Body of pancreas (tissue), 4 donors: ENCODE results near the gene LRRC4. TPM values are rescaled to one million over a fixed set of nuclear protein-coding genes. Genes with fewer than 3 reads are reported as not detected.

Experiments used
- ATAC-seq: fragments of 150-250 bp; one replicate; pipeline ENCODE4 v1.9.1; 2016
- DNase-seq, 4 donors: peaks; one replicate each; pipeline ENCODE4 v3.0.0-alpha.2; 2019
- H3K27ac ChIP-seq, 4 donors: fragments of 200-600 bp; sonication (generic); 1 replicate in 3 of 4; 2 replicates in 1 of 4; pipeline versions ENCODE4 v1.5.1 to v1.6.1; 2016 to 2019; ENCODE audit warnings: mild to moderate bottlenecking in 1 of 4, mixed read lengths in 1 of 4, moderate library complexity in 1 of 4
- H3K27me3 ChIP-seq, 2 donors: fragments of 200-600 bp; sonication (generic); one replicate each; pipeline ENCODE4 v1.6.0; 2016; ENCODE audit warnings: mild to moderate bottlenecking in 1 of 2
- H3K36me3 ChIP-seq, 2 donors: fragments of 200-600 bp; sonication (generic); replicated peaks in 1 of 2; 2 replicates each; pipeline ENCODE4 v1.5.1; 2016; ENCODE audit warnings: low read depth in 2 of 2; ENCODE audit not compliant: insufficient read depth in 1 of 2
- H3K4me1 ChIP-seq: fragments of 200-600 bp; sonication (generic); one replicate; pipeline ENCODE4 v1.6.0; 2016
- H3K4me3 ChIP-seq, 2 donors: fragments of 200-600 bp; sonication (generic); 1 replicate in 1 of 2; 2 replicates in 1 of 2; pipeline ENCODE4 v1.5.1; 2016 to 2019
- H3K9me3 ChIP-seq, 3 donors: fragments of 200-600 bp; sonication (generic); 1 replicate in 2 of 3; 2 replicates in 1 of 3; pipeline ENCODE4 v1.5.1; 2016
- CTCF ChIP-seq, 7 experiments: fragments of 450-650 bp in 4 of 7; fragments of 200-600 bp in 3 of 7; sonication (generic) in 3 of 7; IDR thresholded peaks; one replicate each; pipeline ENCODE4 v1.5.1; 2016 to 2019; ENCODE audit warnings: antibody characterized with exemption in 7 of 7
- POLR2A ChIP-seq, 3 donors: fragments of 450-650 bp; IDR thresholded peaks; one replicate each; pipeline ENCODE4 v1.6.1; 2016; ENCODE audit warnings: antibody characterized with exemption in 3 of 3, mild to moderate bottlenecking in 2 of 3
- WGBS, 2 donors: methylation state at CpG; one replicate each; pipeline ENCODE4 v1.1.5; 2017; 5-methylcytosine and 5-hydroxymethylcytosine counted together
- intact Hi-C: fragments of 100-400 bp; cut with DNase I; formaldehyde crosslinking; loops from one replicate; pipeline ENCODE4 v1.15.1; 2023
- total RNA-seq, 2 donors: library from RNA; depleted of rRNA; stranded (reverse); fragments of >200 nt; gene quantifications; one replicate each; pipeline ENCODE4 v1.1.0, GENCODE V29; 2016

The LRRC4 gene
- total RNA-seq, 2 donors from 2014 or later: under 0.01 to 0.33 TPM

DNA sequence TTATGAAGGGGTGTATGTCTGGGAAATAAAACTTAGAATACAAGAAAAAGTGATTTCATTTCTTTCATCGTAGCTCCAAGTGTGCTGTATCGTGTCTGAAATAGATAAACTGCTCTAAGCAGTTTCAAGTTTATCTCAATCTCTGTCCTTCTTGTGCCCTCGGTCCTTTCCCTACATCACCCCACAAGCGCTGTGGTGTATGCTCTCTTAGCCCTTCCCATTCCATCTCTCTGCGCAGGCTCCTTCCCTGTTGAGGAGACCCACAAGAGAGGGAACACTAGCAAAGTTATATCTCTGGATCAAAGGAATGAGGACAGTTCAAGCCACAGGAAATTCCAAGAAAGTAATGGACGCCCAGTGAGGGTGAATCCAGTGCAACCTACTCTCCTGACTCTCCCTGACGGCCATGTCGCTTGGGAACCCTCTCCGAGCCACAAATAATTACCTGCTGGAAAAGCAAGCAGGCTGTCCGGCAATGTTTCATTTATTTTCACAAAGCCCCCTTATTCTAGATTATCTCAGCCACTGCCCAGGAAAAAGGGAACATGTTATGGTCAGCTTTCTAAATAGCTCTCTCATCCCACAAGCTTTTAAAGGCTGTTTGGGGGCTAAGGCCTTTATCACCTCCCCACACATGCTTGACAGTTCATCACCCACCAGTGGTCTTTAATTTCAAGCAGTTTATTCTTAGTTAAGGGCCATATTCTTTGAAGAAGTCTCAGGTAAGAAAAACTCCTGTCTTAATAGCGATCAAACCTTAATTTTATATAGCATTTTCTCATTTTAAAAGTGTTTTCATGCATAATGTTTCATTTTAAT, 34.8 kb downstream of the LRRC4 start:
- Histone ChIP-seq H3K36me3 (peaks cover 0 to 1% of the 10 kb centered on the region in 2 donors), H3K27me3 (no peaks in the 10 kb centered on the region), H3K9me3 (no peaks in the 10 kb centered on the region), H3K4me1 (peaks cover 10% of the 10 kb centered on the region), H3K27ac (no peak overlapping the region), H3K4me3 (no peak overlapping the region)
- TF ChIP-seq CTCF (IDR thresholded peaks at IDR 0.05) (no peak), POLR2A (IDR thresholded peaks at IDR 0.05) (no peak)
- WGBS, 2 donors: 91 to 92% methylated on average over 11 of the region's 11 CpGs
- DNase-seq (no peak), ATAC-seq (no peak)
- intact Hi-C loops: no loop called here

- peaks cover 0 to 6% of the 10 kb centered on the region in 2 donors for H3K36me3 ChIP-seq
- intact Hi-C loops: no loop called here
- ATAC-seq (no peak), DNase-seq (no peak)
- peak overlapping the region in 1 of 4 donors; percentile 14 for H3K27ac ChIP-seq
- no peaks in the 10 kb centered on the region for H3K9me3 ChIP-seq
- H3K4me1 ChIP-seq: peaks cover 10% of the 10 kb centered on the region
- no peak for TF ChIP-seq POLR2A (IDR thresholded peaks at IDR 0.05)
- TF ChIP-seq CTCF (IDR thresholded peaks at IDR 0.05): no peak
- 72 to 81% methylated on average over 3 of the region's 3 CpGs for WGBS, 2 donors
- H3K27me3 ChIP-seq: no peaks in the 10 kb centered on the region
- H3K4me3 ChIP-seq: no peak overlapping the region
Observed at GRCh38 chr7:127995881-127996215, 35.4 kb downstream of the LRRC4 start.

- H3K27ac ChIP-seq: peak overlapping the region in 1 of 4 donors; percentile 14
- H3K9me3 ChIP-seq: no peaks in the 10 kb centered on the region
- intact Hi-C loops: no loop called here
- ATAC-seq (no peak), DNase-seq (no peak)
- peaks cover 5% of the 10 kb centered on the region for H3K4me1 ChIP-seq
- no peaks in the 10 kb centered on the region for H3K27me3 ChIP-seq
- TF ChIP-seq CTCF (IDR thresholded peaks at IDR 0.05) (no peak), POLR2A (IDR thresholded peaks at IDR 0.05) (no peak)
- no peak overlapping the region for H3K4me3 ChIP-seq
- 44 to 55% methylated on average over 3 of the region's 3 CpGs for WGBS, 2 donors
- H3K36me3 ChIP-seq: peaks cover 0 to 8% of the 10 kb centered on the region in 2 donors
Observed at GRCh38 chr7:127995156-127995880, 35.9 kb downstream of the LRRC4 start.

- intact Hi-C loops: no loop called here
- H3K9me3 ChIP-seq: no peaks in the 10 kb centered on the region
- peaks cover 0 to 8% of the 10 kb centered on the region in 2 donors for H3K36me3 ChIP-seq
- DNase-seq: no peak
- no peak overlapping the region for H3K27ac ChIP-seq
- peaks cover 5% of the 10 kb centered on the region for H3K4me1 ChIP-seq
- no peak for TF ChIP-seq POLR2A (IDR thresholded peaks at IDR 0.05)
- WGBS, 2 donors: 89 to 94% methylated on average over 5 of the region's 5 CpGs
- no peak overlapping the region for H3K4me3 ChIP-seq
- no peak for ATAC-seq
- no peaks in the 10 kb centered on the region for H3K27me3 ChIP-seq
Observed at GRCh38 chr7:127993987-127994386, 37.2 kb downstream of the LRRC4 start.

DNA sequence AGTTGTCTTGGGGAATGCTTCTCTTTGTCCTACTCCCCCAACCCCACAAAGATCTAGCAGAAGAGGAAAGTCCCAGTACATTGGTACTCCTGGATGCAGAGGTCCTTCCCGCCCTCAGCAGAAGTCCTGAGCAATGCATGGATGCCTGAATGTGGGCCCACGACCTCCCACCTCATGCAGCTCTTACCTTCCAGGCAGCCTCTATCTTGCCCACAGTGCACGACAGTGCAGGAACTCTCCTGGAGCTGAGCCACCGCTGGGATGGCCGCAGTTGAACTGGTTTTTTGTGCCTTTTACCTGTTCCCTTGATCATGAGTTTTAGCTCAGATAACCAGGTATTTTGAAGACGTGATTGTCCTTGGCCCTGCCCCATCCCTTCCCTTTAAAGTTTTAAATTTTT, 37.9 kb downstream of the LRRC4 start:
- TF ChIP-seq CTCF (IDR thresholded peaks at IDR 0.05) (no peak), POLR2A (IDR thresholded peaks at IDR 0.05) (no peak)
- WGBS, 2 donors: 79 to 92% methylated on average over 6 of the region's 6 CpGs
- DNase-seq (no peak), ATAC-seq (no peak)
- Histone ChIP-seq H3K4me3 (no peak overlapping the region), H3K36me3 (peaks cover 0 to 8% of the 10 kb centered on the region in 2 donors), H3K27ac (no peak overlapping the region), H3K27me3 (no peaks in the 10 kb centered on the region), H3K9me3 (no peaks in the 10 kb centered on the region), H3K4me1 (no peaks in the 10 kb centered on the region)
- intact Hi-C loops: no loop called here
